SK-N-SH (cell line): ENCODE results near the gene SLC17A7. TPM values are rescaled to one million over a fixed set of nuclear protein-coding genes. Genes with fewer than 3 reads are reported as not detected.

Experiments
- CTCF ChIA-PET: fragments of 300-600, 350-600 bp; formaldehyde crosslinking; extraction: SDS; loops from one replicate; lab custom pipeline; 2021; lab: Yijun Ruan, JAX
- POLR2A ChIA-PET: fragments of 350-600 bp; sonication (Branson Sonifier 250); formaldehyde crosslinking; extraction: SDS; loops from one replicate; lab custom pipeline; 2020; ENCODE audit warnings: antibody characterized with exemption, inconsistent platforms; lab: Yijun Ruan, JAX
- DNase-seq: peaks from one replicate; pipeline ENCODE4 v3.0.0; 2012
- H2AFZ ChIP-seq: fragments of 200-600 bp; sonication (generic); 2 replicates; pipeline ENCODE4 v1.8.1; 2016; ENCODE audit warnings: antibody characterized with exemption, mild to moderate bottlenecking, low read depth
- H3F3A ChIP-seq: fragments of 200-600 bp; sonication (generic); replicated peaks from 2 replicates; pipeline ENCODE3; 2016; ENCODE audit warnings: antibody characterized with exemption, mild to moderate bottlenecking; ENCODE audit not compliant: insufficient read depth
- H3K27ac ChIP-seq, 2 experiments: fragments of 200-500 bp in 1 of 2; fragments of 200-600 bp in 1 of 2; sonication (Bioruptor generic) in 1 of 2; sonication (generic), shearing (Covaris generic) in 1 of 2; 2 replicates each; pipeline versions ENCODE4 v1.5.1 to v1.6.1; 2014 to 2016; ENCODE audit warnings: low read depth in 2 of 2, inconsistent platforms in 1 of 2, low read length in 1 of 2, mild to moderate bottlenecking in 1 of 2, mixed read lengths in 1 of 2
- H3K27me3 ChIP-seq: fragments of 200-600 bp; sonication (generic), shearing (Covaris generic); 2 replicates; pipeline ENCODE4 v1.6.1; 2016; ENCODE audit warnings: mixed run types; ENCODE audit not compliant: insufficient read depth
- H3K36me3 ChIP-seq, 2 experiments: fragments of 200-500 bp in 1 of 2; fragments of 200-600 bp in 1 of 2; sonication (Bioruptor generic) in 1 of 2; sonication (generic) in 1 of 2; replicated peaks in 1 of 2; 2 replicates each; pipeline versions ENCODE3 to v1.5.1; 2014 to 2016; ENCODE audit warnings: low read length in 1 of 2, mild to moderate bottlenecking in 1 of 2; ENCODE audit not compliant: insufficient read depth in 2 of 2, control insufficient read depth in 1 of 2
- H3K4me1 ChIP-seq, 2 experiments: fragments of 200-500 bp in 1 of 2; fragments of 200-600 bp in 1 of 2; sonication (Bioruptor generic) in 1 of 2; sonication (generic), shearing (Covaris generic) in 1 of 2; 2 replicates each; pipeline versions ENCODE4 v1.5.1 to v1.6.1; 2014 to 2016; ENCODE audit warnings: low read depth in 1 of 2, low read length in 1 of 2, mixed run types in 1 of 2; ENCODE audit not compliant: insufficient read depth in 2 of 2, control insufficient read depth in 1 of 2
- H3K4me2 ChIP-seq: fragments of 200-600 bp; sonication (generic), shearing (Covaris generic); 2 replicates; pipeline ENCODE4 v1.6.1; 2017; ENCODE audit warnings: mixed run types
- H3K4me3 ChIP-seq, 2 experiments: fragments of 200-500 bp in 1 of 2; fragments of 200-600 bp in 1 of 2; sonication (Bioruptor generic) in 1 of 2; sonication (generic), shearing (Covaris generic) in 1 of 2; 2 replicates each; pipeline versions ENCODE4 v1.5.1 to v1.8.1; 2014 to 2016; ENCODE audit warnings: low read depth in 2 of 2, inconsistent platforms in 1 of 2, low read length in 1 of 2, mild to moderate bottlenecking in 1 of 2, mixed read lengths in 1 of 2, moderate library complexity in 1 of 2
- H3K79me2 ChIP-seq: fragments of 200-600 bp; sonication (generic); 2 replicates; pipeline ENCODE4 v1.8.1; 2017; ENCODE audit warnings: mild to moderate bottlenecking; ENCODE audit not compliant: insufficient read depth
- H3K9ac ChIP-seq: fragments of 200-600 bp; sonication (generic); 2 replicates; pipeline ENCODE4 v1.6.1; 2017; ENCODE audit warnings: mixed run types
- H3K9me2 ChIP-seq: fragments of 200-600 bp; sonication (generic); 2 replicates; pipeline ENCODE4 v1.6.1; 2017; ENCODE audit warnings: mixed run types
- H3K9me3 ChIP-seq: fragments of 200-600 bp; sonication (generic); 2 replicates; pipeline ENCODE4 v1.6.1; 2017; ENCODE audit warnings: mixed run types, mild to moderate bottlenecking, moderate library complexity
- H4K20me1 ChIP-seq: fragments of 200-600 bp; sonication (generic); 2 replicates; pipeline ENCODE4 v1.6.1; 2017; ENCODE audit warnings: mild to moderate bottlenecking, mixed run types; ENCODE audit not compliant: insufficient read depth
- CHD2 ChIP-seq: fragments of 150-350 bp; IDR thresholded peaks from 2 replicates; pipeline ENCODE4 v1.6.1; 2018; ENCODE audit warnings: low read length; ENCODE audit not compliant: partially characterized antibody
- EP300 ChIP-seq, 2 experiments: IDR thresholded peaks; 2 replicates each; pipeline versions ENCODE4 v1.4.0 to v1.6.1; 2012; ENCODE audit warnings: borderline replicate concordance in 1 of 2, low read depth in 1 of 2, low read length in 1 of 2
- EZH2phosphoT487 ChIP-seq: fragments of 200-600 bp; sonication (generic); IDR thresholded peaks from 2 replicates; pipeline ENCODE4 v1.6.1; 2017; ENCODE audit warnings: low read depth, mixed run types, mild to moderate bottlenecking, antibody characterized with exemption, moderate library complexity, borderline replicate concordance
- FOXM1 ChIP-seq: IDR thresholded peaks from 2 replicates; pipeline ENCODE4 v1.4.0; 2012; ENCODE audit warnings: low read depth, mild to moderate bottlenecking
- GABPA ChIP-seq: IDR thresholded peaks from 2 replicates; pipeline ENCODE4 v1.4.0; 2012; ENCODE audit warnings: low read depth, mild to moderate bottlenecking
- JUND ChIP-seq: IDR thresholded peaks from 2 replicates; pipeline ENCODE4 v1.4.0; 2012
- MEF2A ChIP-seq: IDR thresholded peaks from 2 replicates; pipeline ENCODE4 v1.4.0; 2012; ENCODE audit warnings: low read depth, borderline replicate concordance
- MXI1 ChIP-seq: IDR thresholded peaks from 2 replicates; pipeline ENCODE4 v1.6.1; 2012; ENCODE audit warnings: mild to moderate bottlenecking, low read depth, low read length, improper control_type of control experiment
- NRF1 ChIP-seq: IDR thresholded peaks from 2 replicates; pipeline ENCODE4 v1.6.1; 2012; ENCODE audit warnings: low read depth, mild to moderate bottlenecking, low read length
- POLR2AphosphoS5 ChIP-seq: IDR thresholded peaks from 2 replicates; pipeline ENCODE4 v1.6.1; 2012; ENCODE audit warnings: low read depth, low read length
- RAD21 ChIP-seq: IDR thresholded peaks from 2 replicates; pipeline ENCODE4 v1.6.1; 2012; ENCODE audit warnings: mild to moderate bottlenecking, low read length
- RXRA ChIP-seq: IDR thresholded peaks from 2 replicates; pipeline ENCODE4 v1.4.0; 2012; ENCODE audit warnings: low read depth, mild to moderate bottlenecking, borderline replicate concordance
- SIN3A ChIP-seq: IDR thresholded peaks from 2 replicates; pipeline ENCODE4 v1.6.1; 2012; ENCODE audit warnings: low read depth, mild to moderate bottlenecking, low read length, moderate library complexity, borderline replicate concordance
- TAF1 ChIP-seq: IDR thresholded peaks from 2 replicates; pipeline ENCODE4 v1.6.1; 2012; ENCODE audit warnings: low read depth, mild to moderate bottlenecking, low read length, moderate library complexity, borderline replicate concordance
- TEAD4 ChIP-seq: IDR thresholded peaks from 2 replicates; pipeline ENCODE4 v1.4.0; 2012; ENCODE audit warnings: mild to moderate bottlenecking, borderline replicate concordance; ENCODE audit not compliant: insufficient read depth
- YY1 ChIP-seq: IDR thresholded peaks from 2 replicates; pipeline ENCODE4 v1.4.0; 2012; ENCODE audit warnings: low read depth, mild to moderate bottlenecking
- WGBS: methylation state at CpG from one replicate; pipeline ENCODE4 v1.1.6; 2017; ENCODE audit warnings: low lambda C conversion rate; 5-methylcytosine and 5-hydroxymethylcytosine counted together
- polyA plus RNA-seq, 3 experiments: library from polyadenylated mRNA; depleted of rRNA; stranded (reverse); fragments of >200 nt; gene quantifications; 2 replicates each; pipeline ENCODE4 v1.2.3, GENCODE V29; 2012
- TF ChIP-seq, protein P1 (sequence below): IDR thresholded peaks from 2 replicates; pipeline ENCODE4 v1.6.1; 2012; ENCODE audit warnings: mild to moderate bottlenecking, low read depth, low read length, moderate library complexity

The SLC17A7 gene
- polyA plus RNA-seq, 1 of the 3 experiments (the other 2 are of a cell fraction), result 0.59 TPM

DNA sequence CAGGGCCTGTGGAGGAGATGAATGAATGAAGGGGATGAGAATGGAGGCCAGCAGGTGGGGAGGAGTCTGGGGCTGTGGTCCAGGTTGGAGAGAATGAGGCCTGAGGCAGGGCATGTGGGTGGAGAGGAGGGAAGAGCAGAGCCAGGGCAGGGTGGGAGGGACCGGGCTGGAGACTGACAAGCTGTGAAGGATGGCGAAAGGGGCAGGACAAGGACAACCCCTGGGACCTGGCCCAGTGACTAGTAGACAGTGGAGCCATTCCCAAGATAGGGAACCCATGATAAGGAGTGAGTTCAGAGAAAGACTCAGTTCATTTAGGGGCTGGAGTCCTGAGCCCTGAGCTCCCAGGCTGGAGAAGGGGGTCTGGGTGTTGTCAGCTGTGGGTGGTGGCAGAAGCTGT is 21.1 kb downstream of the SLC17A7 start (continued):
- TF ChIP-seq, protein P1, sequence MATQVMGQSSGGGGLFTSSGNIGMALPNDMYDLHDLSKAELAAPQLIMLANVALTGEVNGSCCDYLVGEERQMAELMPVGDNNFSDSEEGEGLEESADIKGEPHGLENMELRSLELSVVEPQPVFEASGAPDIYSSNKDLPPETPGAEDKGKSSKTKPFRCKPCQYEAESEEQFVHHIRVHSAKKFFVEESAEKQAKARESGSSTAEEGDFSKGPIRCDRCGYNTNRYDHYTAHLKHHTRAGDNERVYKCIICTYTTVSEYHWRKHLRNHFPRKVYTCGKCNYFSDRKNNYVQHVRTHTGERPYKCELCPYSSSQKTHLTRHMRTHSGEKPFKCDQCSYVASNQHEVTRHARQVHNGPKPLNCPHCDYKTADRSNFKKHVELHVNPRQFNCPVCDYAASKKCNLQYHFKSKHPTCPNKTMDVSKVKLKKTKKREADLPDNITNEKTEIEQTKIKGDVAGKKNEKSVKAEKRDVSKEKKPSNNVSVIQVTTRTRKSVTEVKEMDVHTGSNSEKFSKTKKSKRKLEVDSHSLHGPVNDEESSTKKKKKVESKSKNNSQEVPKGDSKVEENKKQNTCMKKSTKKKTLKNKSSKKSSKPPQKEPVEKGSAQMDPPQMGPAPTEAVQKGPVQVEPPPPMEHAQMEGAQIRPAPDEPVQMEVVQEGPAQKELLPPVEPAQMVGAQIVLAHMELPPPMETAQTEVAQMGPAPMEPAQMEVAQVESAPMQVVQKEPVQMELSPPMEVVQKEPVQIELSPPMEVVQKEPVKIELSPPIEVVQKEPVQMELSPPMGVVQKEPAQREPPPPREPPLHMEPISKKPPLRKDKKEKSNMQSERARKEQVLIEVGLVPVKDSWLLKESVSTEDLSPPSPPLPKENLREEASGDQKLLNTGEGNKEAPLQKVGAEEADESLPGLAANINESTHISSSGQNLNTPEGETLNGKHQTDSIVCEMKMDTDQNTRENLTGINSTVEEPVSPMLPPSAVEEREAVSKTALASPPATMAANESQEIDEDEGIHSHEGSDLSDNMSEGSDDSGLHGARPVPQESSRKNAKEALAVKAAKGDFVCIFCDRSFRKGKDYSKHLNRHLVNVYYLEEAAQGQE, result no peak
- no peak for TF ChIP-seq RAD21
- TF ChIP-seq JUND, result no peak
- no peak for TF ChIP-seq TAF1
- no peak for TF ChIP-seq MEF2A
- no peak for TF ChIP-seq RXRA
- no peak for TF ChIP-seq POLR2AphosphoS5
- no peak for TF ChIP-seq GABPA
- no peak for TF ChIP-seq YY1
- TF ChIP-seq EZH2phosphoT487, result no peak

DNA sequence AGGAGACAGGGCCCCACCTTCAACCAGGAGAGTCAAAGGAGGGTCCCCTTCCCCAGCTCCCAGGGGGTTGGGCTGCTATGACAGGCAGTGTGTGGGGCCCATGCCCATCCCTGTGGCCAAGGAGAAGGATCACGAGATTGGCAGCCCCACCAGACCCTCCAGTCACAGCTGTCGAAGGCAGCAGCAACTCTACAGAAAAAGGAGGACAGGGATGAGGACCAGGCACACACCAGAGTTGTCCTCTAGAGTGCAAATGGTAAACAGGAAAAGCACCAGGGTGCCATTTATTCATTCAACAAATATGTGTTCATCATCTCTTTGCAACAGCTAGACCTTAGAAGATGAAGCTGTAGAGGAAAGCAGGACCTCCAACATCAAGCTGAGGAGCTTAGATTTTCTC is 22.2 kb downstream of the SLC17A7 start:
- DNase-seq, result no peak
- Histone ChIP-seq H3K9me2 (no peaks in the 10 kb centered on the region), H3K4me2 (no peak overlapping the region), H3K4me3 (no peak overlapping the region), H3K9me3 (no peaks in the 10 kb centered on the region), H2AFZ (no peak overlapping the region), H3K9ac (no peak overlapping the region), H3F3A (peaks cover 7% of the 10 kb centered on the region), H3K4me1 (peaks cover 0 to 4% of the 10 kb centered on the region in 2 experiments; a peak in 2 of 4 replicates), H3K36me3 (no peaks in the 10 kb centered on the region), H3K79me2 (no peaks in the 10 kb centered on the region), H4K20me1 (no peaks in the 10 kb centered on the region), H3K27me3 (peaks cover 78% of the 10 kb centered on the region), H3K27ac (no peak overlapping the region)
- 17% methylated on average over 1 of the region's 2 CpGs for whole genome bisulfite sequencing
- ChIA-PET CTCF (interaction anchor here (0.8 to 17.5 kb wide), 6 partner anchors 10 to 273 kb away, joined by 3 to 108 read pairs (median 5); no protein-coding TSS in a partner anchor), POLR2A (no interaction called here)
- no peak for TF ChIP-seq MXI1
- no peak for TF ChIP-seq SIN3A
- no peak for TF ChIP-seq EP300 (IDR thresholded peaks at IDR 0.05; ENCODE audit: borderline replicate concordance in 1 of 2, low read depth in 1 of 2, low read length in 1 of 2)
- TF ChIP-seq JUND, result no peak
- TF ChIP-seq CHD2, result no peak
- TF ChIP-seq NRF1, result no peak
- TF ChIP-seq RAD21, result no peak
- no peak for TF ChIP-seq TEAD4
- no peak for TF ChIP-seq FOXM1
- TF ChIP-seq GABPA, result no peak
